CD4-positive, alpha-beta T cell treated with Interleukin-12 subunit alpha and Interleukin-12 subunit beta, for 1 hour (primary cell): ENCODE results near the gene ZNF211.

Source experiments
- DNase-seq: peaks from one replicate; pipeline ENCODE4 v3.0.0-alpha.2; 2020

Gene ZNF211

DNA sequence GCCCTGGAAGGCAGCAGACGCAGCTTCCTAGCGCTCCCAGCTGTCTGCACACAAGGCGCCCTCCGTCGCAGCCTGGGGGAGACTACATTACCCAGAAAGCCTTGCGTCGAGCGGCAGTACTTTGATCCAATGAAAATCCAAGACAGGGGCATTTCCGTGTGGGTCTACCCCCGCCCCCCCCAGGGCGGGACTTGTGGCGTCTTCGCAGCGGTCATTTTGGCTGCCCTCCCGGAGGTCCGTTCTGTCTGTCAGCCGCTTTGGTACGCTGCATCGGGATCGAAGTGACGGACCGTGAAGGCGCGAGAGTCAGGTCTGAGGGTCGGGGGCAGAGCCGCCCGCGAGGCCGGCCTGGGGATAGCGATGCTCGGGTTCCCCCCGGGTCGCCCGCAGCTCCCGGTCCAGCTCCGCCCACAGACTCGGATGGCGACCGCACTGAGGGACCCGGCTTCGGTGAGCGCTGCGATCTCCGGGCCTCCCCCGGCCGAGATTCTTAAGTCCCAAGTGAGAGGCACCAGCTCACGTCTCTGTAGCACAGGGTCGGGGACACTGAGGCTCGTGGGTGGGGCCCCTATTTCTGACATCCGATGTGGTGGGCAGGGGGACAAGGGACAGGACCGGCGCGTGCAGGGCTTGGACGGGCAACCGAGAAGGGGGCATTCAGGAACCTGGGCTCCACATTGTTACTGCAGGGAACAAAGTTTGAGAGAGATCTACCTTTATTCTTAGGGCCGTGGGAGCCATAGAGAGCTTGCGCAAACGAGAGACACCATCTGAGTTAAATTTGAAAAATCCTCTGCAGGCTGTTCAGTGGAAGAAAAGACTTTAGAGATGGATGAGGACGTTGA is at the start of gene ZNF211:
Gene ZNF211, plus strand, starts transcription at position 182 of the 845 bp plus-strand sequence. Its CDS starts 179 bp downstream, at position 361.
- peak; percentile 91 for DNase-seq

DNA sequence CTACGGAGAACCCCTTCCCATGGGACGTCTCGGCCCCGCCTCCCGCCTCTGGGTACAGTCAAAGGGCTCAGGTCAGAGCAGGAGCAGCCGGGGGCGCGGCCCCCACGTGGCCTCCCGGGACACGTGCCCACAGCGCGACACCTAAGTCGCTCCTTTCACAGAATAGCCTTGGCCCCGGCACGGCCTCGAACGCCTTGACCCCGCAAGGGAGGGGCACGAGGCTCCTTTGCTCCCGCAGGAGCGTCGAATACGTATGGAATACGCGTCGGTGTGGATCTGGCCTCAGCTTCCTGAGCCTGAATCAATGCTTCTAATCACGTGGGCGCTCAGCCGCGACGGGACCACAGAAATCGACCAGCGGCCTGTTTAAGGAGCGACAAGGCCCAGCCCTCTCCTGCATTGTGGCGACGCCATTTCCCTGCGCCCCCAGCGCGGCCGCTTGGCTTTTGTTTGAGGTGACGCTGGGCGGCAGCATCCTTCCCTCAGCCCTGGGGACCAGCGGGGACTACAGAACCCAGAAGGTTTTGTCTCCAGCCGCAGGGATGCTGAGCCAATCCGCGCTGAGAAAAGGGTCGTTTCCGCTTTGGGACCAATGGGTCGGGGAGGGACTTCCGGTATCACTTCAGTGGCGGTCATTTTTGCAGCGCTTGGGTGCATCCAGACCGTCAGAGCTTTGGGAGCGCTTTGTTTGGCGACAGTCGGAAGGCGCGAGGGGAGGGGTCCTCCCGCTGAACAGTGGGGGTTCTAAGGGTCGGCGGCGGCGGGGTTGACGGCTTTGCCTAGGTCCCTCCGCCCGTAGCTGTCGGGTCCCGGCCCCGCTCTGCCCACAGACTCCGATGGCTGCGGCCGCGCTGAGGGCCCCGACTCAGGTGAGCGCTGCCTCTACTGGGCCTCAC is 49.2 kb upstream of the ZNF211 start, which contains the start of gene ZIK1:
Gene ZIK1, plus strand, starts transcription at position 625 of the 896 bp plus-strand sequence. Its CDS starts 212 bp downstream, at position 837.
- DNase-seq, result peak; percentile 92

DNA sequence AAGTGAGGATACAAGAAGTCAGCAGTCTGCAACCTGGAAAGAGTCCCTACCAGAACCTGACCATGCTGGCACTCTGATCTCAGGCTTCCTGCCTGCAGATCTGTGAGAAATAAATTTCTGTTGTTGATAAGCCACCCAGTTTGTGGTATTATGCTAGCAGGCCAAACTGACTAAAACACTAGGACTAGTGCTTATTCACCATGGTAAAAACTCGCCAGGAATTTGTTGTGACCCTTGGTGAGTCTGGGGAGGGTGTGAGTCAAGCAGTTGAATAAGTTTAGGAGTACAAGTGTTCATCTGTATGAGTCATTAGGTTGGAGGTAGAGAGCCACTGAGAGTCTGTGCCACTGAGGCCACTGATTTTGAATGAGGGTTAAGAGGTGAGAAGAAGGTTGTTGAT is 45.4 kb upstream of the ZNF211 start:
- no peak for DNase-seq

DNA sequence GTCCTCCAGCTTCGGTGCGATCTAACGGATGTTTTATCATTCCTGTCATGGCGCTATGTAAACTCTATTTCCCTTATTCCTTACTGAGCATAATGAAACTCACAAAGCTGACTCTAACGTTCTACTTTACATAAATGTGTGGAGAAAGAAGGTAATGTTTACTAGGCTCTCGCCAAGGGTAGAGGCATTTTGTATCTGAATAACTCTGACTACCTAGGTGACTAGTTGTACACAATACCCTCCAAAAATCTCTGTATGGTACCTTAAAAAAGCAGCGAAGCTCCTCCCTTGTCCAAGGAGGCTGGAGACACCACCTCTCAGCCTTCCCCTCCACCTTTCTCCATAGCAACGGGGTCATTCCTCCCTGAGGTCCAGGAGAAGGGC is 33.6 kb upstream of the ZNF211 start:
- no peak for DNase-seq

DNA sequence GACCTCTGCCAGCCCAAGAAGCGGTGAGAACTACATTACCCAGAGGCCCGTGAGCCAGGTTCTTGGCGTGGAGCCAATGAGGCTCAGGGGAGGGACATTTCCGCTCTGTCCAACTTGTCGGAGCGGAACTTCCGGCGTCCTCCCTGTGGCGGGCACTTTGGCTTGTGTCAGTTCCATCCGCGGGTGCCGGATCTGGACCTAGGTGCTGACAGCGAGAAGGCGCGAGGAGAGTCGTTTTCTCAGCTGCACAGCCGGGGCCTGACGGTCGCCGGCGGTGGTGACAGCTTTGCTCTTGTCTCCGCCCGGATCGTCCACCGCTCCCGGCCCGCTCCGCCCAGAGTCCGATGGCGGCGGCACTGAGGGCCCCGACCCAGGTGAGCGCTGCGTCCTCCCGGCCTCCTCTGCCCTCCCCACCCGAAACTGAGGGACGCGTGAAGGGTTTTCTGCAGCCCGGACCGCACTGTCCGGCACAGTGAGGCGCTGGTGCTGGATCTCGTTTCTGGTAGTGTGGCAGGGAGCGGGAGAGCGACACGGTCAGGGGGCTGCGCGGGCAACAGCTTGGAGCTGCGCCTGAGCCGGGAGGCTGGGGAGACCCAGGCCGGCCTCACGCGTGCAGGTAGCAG is 33.1 kb upstream of the ZNF211 start, which contains the start of gene ZNF530:
Gene ZNF530, plus strand, starts transcription at position 125 of the 623 bp plus-strand sequence. CDS start 4,461 bp downstream, outside the sequence.
- peak; percentile 88 for DNase-seq

DNA sequence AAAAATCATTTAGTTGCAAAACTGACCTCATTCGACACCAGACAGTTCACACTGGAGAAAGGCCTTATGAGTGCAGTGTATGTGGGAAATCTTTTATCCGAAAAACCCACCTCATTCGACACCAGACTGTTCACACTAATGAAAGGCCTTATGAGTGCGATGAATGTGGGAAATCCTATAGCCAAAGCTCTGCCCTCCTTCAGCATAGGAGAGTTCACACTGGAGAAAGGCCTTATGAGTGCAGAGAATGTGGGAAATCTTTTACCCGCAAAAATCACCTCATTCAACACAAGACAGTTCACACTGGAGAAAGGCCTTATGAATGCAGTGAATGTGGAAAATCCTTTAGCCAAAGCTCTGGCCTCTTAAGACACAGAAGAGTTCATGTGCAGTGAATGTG is 26.0 kb upstream of the ZNF211 start:
- no peak for DNase-seq

DNA sequence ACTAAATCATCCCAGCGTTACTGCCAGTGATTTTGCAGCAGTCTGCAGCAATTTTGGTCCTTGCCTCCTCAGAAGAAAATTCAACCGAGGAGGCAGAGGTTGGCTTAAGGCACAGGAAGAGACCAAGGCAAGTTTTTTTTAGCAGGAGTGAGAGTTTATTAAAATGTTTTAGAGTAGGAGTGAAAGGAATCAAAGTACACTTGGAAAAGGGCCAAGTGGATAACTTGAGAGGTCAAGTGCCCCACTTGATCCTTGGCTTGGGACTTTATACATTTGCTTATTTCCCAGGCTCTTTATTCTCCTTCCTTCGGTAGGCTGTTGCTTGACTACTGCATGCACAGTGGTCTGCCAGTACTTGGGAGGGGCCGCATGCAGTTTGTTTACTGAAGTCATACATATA is 21.9 kb upstream of the ZNF211 start:
- no peak for DNase-seq

DNA sequence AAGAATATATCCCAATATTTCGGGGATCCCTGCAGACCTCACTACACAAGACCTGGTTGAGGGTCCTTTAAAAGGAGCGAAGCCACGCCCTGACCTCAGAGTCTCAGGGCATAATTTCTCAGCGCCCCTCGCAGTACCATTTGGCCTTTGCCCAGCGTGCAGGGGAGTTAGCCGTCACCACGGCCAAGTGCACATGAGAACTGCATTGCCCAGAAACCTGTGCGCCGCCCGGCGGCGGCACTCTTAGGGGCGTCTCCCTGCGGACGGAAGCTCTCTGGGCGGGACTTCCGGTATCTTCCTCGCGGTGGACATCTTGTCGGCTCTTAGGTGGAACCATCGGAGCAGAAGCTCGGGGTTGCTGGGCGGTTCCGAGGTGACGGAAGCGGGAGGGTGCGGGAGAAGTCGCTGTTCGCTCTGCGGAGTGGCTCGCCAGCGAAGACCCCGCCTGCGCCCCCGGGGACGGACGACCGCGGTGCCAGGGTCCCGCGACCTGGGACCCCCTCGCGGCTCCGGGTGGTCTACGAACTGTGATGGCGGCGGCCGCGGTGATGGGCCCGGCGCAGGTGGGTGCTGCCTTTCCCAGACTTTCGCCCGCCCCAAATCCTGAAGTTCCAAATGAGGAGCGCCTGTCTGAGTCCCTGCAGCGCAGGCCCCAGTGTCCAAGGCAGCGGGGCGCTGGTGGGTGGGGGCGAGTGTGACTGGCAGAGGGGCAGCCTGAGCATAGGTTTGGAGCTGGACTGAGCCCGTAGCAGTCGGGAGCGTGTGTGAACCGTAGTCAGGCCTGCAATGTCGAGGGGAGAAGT is 18.8 kb upstream of the ZNF211 start, which contains the start of gene ZNF134:
Gene ZNF134, plus strand, starts transcription at position 302 of the 803 bp plus-strand sequence. CDS start 5,227 bp downstream, outside the sequence.
- DNase-seq, result peak; percentile 92

DNA sequence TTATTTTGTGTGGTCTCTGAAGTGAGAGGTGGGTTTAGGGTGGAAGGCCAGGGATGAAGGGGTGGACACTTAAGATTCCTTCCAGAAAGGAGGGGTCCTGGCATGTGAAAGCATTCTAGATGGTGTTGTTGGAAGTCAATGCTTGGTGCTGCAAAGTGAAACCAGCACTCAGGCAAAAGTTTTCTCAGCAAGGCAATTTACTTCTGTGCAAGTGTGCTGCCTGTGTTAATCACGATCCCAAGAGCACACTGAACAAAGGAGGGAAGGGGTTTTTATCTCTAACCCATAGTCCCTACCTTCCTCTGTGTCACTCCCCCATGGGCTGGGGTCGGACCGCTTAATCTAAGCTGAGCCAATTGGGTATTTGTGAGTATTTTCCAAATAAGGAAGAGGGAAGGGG is 17.6 kb upstream of the ZNF211 start:
- no peak for DNase-seq

DNA sequence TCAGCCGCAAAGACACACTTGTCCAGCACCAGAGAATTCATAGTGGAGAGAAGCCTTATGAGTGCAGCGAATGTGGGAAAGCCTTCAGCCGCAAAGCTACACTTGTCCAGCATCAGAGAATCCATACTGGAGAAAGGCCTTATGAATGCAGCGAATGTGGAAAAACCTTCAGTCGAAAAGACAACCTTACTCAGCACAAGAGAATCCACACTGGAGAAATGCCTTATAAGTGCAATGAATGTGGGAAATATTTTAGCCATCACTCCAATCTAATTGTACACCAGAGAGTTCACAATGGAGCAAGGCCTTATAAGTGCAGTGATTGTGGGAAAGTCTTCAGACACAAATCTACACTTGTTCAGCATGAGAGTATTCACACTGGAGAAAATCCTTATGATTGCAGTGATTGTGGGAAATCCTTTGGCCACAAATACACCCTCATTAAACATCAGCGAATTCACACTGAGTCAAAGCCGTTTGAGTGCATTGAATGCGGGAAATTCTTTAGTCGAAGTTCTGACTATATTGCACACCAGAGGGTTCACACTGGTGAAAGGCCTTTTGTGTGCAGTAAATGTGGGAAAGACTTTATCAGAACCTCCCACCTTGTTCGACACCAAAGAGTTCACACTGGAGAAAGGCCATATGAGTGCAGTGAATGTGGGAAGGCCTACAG is 12.2 kb upstream of the ZNF211 start:
- DNase-seq, result no peak

DNA sequence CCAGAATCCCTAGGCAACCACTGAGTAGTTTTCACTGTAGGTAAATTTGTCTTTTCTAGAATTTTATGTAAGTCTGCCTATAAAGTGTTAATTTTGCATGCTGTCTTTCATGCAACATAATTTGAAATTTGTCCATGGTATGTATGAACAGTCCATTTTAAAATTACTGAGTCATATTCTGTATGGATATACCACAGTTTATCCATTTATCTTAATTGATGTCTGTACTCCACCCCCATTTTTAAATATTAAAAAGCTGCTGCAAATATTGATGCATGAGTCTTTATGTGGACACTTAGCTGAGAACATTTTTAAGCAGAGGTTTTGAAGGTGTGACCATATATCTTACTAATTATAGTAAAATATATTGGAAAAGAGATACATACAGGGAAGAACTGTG is 9.9 kb upstream of the ZNF211 start:
- DNase-seq, result no peak

DNA sequence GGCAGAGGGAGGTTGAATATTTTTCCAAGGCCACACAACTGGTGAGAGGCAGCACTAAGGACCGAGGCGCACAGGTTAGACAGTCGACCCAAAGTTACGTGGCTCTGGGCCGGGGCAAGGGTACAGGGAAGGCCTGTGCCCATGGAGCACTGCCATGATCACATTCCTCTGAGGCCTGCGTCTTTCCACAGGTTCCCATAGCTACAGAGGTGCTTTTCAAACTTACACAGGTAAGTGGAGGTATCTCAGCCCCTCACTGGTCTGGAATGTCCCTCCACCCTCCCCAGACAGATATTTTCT is 814 bp downstream of the ZNF211 start:
- no peak for DNase-seq

DNA sequence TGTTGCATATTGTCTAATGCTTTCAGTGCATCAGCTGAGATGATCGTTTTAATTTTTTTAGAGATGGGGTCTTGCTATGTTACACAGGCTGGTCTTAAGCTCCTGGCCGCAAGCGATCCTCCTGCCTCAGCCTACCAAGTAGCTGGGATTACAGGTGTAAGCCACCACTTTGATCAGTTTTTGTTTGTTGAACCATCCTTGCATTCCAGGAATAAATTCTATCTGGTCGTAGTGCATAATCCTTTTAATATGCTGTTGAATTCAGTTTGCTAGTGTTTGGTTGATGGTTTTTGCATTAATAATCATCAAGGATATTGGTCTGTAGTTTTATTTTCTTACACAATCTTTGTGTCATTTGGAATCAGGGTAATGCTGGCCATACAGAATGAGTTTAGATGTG is 4.4 kb downstream of the ZNF211 start:
- DNase-seq, result no peak

DNA sequence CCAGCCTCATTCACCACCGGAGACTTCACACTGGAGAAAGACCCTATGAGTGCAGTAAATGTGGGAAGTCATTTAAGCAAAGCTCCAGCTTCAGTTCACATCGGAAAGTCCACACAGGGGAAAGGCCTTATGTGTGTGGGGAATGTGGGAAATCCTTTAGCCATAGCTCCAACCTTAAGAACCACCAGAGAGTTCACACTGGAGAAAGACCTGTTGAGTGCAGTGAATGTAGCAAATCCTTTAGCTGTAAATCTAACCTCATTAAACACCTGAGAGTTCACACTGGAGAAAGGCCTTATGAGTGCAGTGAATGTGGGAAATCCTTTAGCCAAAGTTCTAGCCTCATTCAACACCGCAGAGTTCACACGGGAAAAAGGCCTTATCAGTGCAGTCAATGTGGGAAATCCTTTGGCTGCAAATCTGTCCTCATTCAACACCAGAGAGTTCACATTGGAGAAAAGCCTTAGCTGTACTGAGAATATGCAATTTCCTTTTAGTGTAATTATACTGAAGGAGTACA is 8.8 kb downstream of the ZNF211 start:
- no peak for DNase-seq

DNA sequence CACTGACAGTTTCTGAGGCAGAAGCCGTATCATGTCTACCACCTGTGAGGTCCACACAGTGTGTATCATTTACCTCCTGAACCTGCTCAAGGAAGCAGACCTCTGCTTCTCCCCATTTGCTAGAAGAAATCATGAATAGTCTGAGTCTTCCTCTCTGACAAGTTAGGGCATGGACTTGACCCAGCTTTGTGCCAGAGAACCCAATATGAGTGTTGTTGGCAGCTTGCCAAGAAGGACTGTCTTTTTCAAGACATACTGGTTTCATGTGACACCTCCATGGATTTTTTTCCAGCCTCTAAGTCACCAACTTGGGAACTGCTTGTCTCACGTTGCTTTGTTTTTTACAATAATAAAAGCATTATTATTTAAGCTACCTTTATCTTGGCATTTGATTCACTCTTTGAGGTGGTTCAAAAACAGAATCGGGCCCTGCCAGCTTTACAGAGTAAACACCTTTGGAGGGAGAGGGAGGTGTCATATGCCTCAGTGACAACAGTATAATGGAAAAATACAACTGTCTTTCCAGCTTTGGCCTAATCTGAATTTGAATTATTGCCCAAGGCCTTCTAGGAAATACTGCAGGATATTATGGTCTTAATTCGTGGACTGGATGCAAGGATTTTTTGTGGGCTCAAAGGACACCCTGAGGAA is 9.6 kb downstream of the ZNF211 start:
- no peak for DNase-seq

DNA sequence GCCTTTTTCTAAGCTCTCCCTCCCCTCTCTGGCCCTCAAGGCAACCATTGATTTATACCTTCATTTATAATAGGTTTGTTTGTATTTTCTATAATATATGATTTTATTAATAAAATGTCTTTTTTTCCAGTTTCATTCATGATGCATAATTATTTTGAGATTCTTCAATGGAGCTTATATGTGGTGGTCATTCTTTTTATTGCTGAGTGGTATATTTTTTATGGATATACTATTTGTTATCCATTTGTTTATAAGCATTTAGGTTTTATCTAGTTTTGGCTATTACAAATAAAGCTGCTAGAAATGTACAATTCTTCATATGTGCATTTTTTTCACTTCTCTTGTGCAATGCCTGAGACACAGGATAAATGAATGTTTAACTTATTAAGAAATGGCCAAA is 10.8 kb downstream of the ZNF211 start:
- no peak for DNase-seq

DNA sequence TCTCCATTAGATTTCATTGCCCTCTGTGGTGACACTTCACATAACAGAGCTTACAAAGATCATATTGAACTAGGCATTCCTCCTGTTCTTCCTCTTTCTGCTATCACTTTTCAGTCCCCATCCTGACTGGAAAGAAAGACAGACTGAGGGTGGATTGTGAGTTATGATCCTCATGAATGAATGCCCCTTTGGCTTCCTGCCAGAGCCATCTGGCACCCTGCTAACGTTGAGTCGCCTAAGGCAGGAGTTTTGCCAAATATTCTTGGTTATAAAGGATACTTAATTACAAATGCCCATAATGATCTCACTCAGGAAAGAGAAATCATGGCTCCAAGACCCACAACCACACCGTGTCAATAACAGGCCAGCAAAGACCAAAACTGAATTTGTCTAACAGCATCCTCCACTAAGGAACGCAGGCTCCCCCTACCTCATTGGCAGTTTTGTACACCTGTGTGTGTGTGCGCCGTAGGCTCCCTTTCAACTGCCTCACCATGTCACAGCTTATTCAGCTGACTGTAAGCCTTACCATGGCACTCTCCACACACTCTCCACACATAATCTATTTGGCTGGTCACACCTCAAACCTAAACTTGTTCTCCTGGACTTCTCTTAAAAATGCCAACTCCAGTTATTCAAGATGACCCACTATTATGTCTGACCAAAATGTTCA is 15.5 kb downstream of the ZNF211 start:
- no peak for DNase-seq

DNA sequence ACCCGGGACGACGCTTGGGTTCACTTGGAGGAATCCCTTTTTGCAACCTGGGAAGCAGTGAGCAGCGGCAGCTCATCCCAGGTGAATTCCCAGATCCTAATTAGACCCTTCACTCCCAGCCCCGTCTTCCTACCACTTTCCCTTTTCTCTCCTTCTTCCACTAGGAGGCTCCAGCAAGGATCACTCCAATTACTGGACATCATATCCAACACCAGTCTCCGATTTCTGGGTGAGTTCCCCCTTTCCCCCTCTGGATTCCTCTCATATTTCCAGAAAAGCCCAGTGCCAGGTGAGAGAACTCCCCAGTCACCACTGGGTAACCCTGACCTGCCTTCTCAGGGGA is 18.7 kb downstream of the ZNF211 start:
- DNase-seq, result no peak

DNA sequence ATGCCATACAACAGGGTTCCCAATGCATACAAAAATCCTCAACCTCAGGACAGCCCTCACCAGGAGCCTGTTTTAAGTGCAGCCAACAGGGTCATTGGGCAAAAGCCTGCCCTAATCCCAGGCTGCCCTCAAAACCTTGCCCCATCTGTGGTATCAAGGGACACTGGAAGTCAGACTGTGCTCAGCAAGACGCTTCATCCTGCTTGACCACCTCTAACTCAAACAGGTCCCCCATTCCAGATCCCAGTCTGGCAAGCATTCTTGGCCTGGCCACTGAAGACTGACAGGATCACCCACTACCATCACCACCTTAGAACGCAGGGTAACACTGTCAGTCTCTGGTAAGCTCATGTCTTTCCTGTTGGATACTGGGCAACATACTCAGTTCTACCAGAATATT is 20.7 kb downstream of the ZNF211 start:
- DNase-seq, result no peak

DNA sequence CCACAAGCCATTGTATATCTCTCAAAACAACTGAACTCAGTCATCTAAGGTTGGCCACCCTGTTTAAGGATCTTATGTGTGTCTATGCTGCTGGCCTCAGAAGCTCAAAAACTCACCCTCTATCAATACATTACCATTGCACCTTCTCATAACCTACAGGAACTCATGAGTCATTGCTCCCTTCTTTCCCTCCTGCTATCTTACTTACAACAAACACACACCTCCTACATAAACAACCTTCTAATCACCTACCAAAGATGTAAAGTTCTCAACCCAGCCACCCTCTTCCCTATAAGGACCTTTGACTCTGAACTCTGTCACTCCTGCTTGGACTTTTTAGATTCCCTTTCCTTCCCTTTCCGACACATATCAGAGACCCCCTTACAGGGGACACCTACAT is 22.5 kb downstream of the ZNF211 start:
- DNase-seq, result no peak

DNA sequence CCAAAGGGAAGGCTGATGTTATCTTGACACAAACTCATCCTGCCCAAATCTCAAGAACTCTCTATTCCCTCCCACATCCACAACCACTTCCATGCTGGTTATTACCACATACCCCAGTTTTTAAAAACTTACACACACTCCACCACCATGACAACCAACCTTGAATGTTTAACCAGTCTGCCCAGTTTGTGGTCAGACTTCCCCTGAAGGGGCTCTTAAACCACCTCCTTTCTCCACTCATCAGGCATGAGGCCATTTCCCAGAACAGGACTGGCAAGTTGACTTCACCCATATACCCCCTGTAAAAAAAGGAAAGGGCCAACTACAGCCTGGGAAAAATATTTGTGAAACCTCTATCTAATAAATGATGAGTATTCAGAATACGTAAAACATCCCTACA is 23.4 kb downstream of the ZNF211 start:
- no peak for DNase-seq
